Measurements from ENCODE around the gene MGAT1.

DNA sequence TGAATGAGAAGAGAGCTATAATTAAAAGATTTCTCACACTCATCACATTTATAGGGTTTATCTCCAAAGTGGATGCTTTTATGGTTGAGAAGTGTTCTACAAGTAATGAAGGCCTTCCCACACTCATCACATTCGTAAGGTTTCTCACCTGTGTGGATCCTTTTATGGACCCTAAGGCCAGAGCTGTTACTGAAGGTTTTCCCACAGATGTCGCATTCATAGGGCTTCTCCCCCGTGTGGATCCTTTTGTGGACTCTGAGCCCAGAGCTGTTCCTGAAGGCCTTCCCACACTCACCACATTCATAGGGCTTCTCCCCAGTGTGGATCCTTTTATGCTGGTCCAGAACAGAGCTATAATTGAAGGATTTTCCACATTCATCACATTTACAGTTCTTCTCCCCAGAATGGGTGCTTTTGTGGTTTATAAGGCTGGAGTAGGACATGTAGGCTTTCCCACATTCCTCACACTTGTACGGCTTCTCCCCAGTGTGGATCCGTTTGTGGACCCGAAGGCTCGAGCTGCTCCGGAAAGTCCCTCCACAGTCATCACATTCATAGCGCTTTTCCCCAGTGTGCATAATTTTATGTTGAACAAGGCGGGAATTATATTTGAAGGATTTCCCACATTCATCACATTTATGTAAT, 48.0 kb upstream of the MGAT1 start:
- TF ChIP-seq, protein P1, sequence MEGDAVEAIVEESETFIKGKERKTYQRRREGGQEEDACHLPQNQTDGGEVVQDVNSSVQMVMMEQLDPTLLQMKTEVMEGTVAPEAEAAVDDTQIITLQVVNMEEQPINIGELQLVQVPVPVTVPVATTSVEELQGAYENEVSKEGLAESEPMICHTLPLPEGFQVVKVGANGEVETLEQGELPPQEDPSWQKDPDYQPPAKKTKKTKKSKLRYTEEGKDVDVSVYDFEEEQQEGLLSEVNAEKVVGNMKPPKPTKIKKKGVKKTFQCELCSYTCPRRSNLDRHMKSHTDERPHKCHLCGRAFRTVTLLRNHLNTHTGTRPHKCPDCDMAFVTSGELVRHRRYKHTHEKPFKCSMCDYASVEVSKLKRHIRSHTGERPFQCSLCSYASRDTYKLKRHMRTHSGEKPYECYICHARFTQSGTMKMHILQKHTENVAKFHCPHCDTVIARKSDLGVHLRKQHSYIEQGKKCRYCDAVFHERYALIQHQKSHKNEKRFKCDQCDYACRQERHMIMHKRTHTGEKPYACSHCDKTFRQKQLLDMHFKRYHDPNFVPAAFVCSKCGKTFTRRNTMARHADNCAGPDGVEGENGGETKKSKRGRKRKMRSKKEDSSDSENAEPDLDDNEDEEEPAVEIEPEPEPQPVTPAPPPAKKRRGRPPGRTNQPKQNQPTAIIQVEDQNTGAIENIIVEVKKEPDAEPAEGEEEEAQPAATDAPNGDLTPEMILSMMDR (IDR thresholded peaks at IDR 0.05), result no peak
- TF ChIP-seq POLR2A (IDR thresholded peaks at IDR 0.05) (no peak), EP300 (IDR thresholded peaks at IDR 0.05) (no peak), POLR2AphosphoS5 (IDR thresholded peaks at IDR 0.05) (no peak)

Data from gastroesophageal sphincter (tissue), 3 donors.